ENCODE measurements around the gene MT3.
A peak's percentile ranks its signal among the peaks of the same experiment; 100 is the strongest.
"Not testable (repeated sequence)": the region's sequence is repeated elsewhere in the genome, so short reads cannot be mapped to it uniquely, and the experiment has no call there.

Gene MT3

DNA sequence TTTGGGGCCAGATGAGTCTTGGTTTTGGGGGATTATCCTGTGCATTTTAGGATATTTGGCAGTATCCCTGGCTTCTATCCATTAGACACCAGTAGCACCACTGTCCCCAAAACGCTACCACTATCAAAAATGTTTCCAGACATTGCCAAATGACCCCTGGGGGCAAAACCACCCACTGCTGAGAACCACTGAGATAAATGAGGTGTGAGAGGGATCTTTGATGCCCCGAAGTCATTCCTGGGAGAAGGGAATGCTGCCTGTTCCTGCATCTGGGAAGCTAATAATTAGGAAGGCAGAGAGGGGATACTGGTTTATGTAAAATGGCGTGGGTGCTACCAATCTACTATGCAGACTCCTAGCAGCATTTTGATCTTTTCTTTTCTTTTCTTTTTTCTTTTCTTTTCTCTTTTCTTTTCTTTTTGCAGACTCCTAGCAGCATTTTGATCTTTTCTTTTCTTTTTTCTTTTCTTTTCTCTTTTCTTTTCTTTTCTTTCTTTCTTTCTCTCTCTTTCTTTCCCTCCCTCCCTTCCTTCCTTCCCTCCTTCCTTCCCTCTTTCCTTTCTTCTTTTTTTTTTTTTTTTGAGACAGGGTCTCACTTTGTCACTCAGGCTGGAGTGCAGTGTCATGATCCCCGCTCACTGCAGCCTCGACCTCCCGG lies 8.8 kb upstream of the MT3 start:
- no peak for DNase-seq (ENCODE audit: low spot score)

DNA sequence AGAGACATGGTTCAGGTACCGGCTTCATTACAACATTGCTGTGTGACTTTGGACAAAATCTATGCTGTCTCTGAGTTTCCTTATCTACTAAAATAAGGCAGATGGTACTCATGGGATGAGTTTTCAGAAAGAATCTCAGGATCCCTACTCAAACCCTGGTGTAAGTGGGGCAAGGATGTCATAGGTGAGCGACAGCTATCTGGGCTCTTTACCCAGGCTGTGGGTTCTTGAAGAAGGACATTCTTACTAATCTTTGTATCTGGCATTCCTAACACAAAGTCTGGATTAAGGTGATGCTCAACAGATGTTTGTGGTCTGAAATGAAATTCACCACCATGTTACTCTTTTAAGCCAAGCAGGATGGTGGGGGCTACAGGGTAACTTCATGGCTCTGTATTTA lies 6.4 kb upstream of the MT3 start:
- DNase-seq (ENCODE audit: low spot score), result not testable (repeated sequence)

DNA sequence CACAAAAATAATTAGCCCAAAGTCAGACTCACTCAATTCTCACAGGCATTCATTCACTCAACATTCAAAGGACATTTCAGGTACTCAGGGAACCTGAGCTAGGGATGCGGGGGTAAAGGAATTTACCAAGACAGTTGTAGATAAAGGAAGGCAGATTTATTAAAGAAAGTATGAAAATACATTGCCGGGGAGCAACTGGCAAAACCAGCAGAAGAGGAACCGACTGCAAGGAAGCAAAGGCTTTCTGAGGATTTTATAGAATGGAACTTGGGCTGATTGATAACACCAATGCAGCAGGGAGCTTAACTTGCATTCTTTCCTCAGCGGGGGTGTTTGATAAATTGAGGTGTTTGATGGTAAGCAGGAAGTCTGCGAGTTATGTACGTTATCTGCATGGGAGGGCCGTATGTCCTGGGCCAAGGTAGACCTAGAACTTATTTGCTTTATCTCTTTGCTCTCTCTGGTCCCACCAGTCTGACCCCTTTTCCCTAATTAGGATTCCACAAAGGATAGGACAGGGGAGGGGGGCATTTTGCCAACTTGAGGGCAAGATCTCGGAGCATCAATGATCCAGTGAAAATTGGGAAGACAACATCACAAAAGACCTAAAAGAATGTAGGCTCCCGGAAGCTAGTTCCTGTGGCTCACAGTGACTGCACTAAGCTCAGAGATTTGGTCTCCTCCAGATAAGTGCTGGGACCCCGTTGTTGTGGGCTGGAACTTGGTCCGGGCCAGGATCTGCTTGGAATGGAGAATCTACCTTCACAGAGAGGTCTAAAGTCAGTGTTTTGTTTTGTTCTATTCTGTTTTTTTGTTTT lies 5.8 kb upstream of the MT3 start:
- DNase-seq (ENCODE audit: low spot score), result no peak

DNA sequence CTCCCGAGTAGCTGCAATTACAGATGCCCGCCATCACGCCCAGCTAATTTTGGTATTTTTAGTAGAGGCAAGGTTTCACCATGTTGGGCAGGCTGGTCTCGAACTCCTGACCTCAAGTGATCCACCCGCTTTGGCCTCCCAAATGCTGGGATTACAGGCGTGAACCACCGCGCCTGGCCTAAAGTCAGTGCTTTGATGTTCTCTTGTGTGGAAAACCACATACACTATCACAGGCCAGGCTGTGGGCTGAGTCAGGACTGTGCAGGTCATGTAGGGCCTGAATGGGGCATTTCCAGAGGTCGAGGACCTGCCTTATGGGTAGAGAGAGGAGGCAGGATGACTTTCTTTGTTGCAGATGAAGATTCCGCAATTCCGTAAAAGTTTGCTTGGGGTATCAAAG lies 5.1 kb upstream of the MT3 start:
- DNase-seq (ENCODE audit: low spot score), result no peak

DNA sequence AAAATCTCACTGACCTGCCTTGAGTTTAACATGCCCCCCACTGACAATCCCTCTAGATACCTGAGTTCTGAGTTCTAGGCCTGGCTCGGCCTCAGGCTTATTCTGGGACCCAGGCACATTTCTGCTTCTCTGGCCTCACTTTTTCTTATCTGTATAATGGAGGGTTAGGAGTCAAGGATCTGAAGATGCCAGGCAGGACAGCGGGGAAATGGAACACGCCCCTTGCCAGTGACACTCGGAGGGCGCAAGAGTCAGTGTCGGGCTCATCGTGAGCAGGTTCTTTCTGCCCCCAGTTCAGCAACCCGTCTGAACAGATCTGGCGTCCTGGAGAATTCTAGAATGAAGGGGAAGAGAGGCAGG lies 567 bp upstream of the MT3 start:
- DNase-seq (ENCODE audit: low spot score), result no peak

DNA sequence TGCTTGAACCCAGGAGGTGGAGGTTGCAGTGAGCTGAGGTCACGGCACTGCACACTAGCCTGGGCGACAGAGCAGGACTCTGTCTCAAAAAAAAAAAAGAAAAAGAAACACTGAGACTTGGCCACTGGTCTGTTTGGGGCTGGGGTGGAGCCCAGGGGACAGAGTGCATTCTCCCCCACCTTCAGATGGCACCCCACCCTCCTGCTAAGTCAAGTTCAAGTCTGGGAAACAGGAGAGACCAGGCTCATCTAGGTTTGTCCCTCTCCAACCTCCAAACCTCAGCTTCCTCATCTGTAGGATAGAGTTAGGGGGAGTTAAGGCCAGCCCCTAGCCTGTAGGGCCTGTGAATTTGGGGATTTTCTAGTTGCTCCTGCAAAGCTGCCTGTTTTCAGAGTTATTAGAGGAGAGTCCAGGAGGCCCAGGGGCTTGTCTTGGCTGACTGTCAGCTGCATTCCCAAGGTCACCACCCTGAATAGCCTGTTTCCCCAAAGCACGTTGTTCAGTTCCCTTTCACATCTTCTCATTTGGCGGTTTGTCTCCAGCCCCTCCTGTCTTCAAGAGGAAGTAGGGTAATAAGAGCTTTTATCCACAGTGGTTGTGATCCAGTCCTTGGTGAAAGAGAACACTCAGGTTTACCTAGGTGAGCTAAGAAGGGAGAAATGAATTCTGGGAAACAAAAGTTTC lies 2.2 kb downstream of the MT3 start:
- DNase-seq (ENCODE audit: low spot score), result peak; percentile 66

DNA sequence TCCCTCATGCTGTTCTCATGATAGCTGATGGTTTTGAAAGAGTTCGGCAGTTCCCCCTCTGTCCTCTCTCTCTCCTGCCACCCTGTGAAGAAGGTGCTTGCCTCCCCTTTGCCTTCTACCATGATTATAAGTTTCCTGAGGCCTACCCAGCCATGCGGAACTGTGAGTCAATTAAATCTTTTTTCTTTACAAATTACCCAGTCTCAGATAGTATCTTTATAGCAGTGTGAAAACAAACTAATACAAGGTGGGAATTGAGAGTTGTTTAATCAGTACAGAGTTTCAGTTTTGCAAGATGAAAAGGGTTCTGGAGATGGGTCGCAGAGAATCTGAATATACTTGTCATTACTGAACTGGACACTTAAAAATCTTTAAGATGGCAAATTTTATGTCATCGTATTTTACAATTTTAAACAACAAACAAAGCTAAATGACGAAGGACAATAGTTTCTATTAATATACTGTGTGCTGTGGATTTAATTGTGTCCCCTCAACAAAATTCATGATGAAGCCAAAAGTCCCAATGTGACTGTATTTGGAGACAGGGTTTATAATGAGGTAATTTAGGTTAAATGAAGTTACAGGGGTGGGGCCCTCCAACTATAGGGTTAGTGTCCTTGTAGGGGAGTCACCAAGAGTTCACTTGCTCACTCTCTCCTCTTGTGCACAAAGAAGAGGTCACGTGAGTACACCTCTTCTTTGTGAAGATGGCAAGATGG lies 4.4 kb downstream of the MT3 start:
- DNase-seq (ENCODE audit: low spot score), result no peak

DNA sequence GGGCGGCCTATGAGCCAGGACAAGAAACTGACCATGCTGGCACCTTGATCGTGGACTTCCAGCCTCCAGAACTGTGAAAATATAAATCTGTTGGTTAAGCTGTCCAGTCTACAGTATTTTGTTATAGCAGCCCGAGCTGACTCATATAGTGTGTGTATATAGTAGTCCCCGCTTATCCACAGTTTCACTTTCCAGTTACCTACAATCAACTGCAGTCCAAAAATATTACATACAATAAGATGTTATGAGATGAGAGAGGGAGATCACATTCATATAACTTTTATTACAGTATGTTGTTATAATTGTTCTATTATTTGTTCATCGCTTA lies 4.9 kb downstream of the MT3 start:
- DNase-seq (ENCODE audit: low spot score), result no peak

DNA sequence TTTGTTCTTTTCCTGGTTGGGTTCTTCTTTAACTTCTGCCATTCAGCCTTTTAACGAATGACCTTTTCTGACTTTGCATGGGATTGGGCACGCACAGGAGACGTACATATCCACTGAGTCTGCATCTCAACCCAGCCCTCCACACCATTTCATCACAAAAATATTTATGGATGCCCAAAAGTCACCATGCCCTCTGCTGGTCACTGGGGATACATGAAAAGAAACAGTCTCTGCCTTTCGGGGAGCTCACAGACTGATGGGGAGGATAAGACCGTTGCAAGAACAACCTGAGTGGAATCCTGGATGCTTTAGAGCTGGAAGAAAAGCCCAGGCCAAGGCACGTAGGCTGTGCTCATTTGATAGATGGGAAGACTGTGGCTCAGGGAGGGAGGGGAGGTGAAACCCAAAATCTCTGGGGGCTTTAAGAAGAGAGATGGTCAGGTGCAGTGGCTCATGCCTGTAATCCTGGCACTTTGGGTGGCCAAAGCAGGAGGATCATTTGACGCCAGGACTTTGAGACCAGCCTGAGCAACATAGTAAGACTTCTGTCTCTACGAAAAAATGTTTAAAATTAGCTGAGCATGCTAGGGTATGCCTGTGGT lies 11.2 kb downstream of the MT3 start:
- DNase-seq (ENCODE audit: low spot score), result peak; percentile 87

DNA sequence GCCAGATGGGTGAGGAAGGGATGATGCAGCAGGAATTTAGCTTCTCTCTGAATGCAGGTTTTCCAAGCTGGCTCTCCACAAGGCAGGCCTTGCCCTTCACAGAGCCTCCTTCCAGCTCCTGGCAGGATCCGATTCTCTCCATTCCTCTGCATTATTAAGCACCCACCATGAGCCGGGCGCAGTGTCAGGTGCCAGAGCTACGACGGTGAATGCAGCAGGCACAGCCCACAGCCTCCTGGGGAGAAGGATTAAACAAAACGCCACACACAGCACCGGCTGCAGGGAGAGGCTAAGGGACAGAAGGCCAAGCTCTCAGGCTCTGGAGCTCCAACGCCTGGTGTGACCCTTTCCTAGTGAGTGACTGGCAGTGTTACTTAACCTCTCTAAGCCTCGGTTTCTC lies 12.0 kb downstream of the MT3 start:
- no peak for DNase-seq (ENCODE audit: low spot score)

DNA sequence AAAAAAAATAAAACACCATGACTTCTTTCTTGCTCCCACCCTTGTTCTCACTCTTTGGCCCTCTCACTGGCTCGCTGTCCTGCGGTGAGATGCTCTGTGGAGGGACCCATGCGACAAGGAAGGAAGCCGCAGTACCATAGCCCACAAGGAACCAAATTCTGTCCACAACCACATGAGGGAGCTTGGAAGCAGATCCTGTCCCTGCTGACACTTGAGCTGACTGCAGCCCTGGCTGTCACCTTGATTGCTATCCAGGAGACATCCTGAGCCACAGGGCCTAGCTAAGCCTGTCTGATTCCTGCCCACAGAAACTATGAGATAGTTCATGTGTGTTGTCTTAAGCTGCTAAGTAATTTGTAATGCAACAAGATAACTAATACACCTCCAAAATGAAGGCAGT lies 14.3 kb downstream of the MT3 start:
- peak; percentile 77 for DNase-seq (ENCODE audit: low spot score)

DNA sequence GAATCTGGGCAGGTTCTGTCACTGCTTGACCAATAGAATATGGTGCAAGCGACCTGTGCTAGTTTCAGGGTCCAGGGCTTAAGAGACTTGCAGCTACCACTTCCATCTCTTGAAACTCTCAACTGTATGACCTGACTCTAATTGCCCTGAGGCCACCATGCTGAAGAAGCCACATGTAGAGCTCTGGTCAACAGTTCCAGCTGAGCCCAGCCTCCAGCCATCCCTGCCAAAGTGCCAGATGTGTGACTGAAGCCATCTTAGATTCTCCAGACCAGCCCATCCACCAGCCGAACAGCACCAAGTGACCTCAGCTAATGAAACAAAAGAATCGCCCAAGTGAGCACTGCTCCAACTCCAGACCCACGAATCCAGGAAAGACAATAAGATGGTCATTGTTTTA lies 15.6 kb downstream of the MT3 start:
- DNase-seq (ENCODE audit: low spot score), result no peak

DNA sequence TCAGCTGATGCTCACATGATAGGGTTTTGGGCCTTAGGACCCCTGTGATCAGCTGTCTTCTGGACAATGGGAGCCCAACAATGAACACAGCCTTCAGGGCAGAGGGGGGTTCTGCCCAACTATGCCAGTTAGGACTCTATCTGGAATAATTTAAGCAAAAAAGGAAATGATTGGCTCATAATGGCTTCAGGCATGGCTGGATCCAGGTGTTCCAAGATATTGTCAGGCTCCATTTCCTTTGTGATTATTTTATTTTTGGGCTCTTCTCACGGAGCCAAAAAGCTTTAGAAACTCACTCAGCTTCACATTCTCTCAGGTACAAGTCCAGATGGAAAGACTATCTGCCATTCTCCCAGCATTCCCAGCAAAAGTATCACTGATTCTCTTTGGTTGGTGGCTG lies 16.1 kb downstream of the MT3 start:
- no peak for DNase-seq (ENCODE audit: low spot score)

DNA sequence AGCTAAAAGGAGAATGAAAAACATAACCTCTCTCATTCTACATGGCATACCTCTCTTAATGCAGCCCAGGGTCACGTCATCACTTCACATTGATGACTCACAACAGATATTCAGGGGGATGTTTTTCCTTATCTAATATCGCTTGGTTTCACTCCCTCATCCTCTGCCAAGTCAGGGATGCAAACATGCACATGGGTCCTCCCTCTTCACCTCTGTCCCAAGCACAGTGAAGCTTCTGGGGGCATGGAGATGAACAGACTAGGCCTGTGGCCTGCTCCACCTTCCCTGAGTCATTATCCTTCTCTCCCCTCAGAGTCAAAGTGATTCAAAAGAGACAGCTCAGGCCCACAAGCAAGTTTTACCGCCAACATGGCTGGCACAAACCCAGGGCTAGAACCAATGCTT lies 16.7 kb downstream of the MT3 start:
- no peak for DNase-seq (ENCODE audit: low spot score)

DNA sequence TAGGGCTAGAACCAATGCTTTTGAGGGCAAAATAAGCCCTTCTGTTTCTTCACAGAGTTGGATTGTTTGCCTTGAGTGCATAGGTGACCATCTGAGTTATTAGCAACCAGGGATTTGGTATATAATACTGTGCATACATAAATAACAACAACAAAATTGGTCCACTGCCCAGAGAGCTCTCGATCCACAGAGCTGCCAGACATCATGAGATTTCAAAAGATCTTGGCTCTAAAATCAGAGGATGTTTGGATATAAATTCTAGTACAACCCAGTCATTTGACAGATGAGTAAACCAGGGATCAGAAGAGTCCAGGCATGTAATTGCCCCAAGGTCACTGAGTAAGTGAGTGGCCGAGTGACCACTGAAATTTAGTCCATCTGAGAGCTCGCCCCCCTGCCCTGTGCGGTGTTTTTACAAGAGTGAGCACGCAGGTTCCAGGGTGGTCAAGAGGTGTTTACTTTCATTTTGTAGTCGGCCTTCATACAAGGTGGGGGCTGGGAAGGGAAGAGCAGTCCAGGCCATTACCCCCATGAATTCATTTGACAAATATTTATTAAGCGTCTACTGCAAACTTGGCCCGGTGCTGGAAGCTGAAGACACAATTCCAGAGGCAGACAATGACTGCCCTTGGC lies 17.3 kb downstream of the MT3 start:
- peak; percentile 62 for DNase-seq (ENCODE audit: low spot score)

DNA sequence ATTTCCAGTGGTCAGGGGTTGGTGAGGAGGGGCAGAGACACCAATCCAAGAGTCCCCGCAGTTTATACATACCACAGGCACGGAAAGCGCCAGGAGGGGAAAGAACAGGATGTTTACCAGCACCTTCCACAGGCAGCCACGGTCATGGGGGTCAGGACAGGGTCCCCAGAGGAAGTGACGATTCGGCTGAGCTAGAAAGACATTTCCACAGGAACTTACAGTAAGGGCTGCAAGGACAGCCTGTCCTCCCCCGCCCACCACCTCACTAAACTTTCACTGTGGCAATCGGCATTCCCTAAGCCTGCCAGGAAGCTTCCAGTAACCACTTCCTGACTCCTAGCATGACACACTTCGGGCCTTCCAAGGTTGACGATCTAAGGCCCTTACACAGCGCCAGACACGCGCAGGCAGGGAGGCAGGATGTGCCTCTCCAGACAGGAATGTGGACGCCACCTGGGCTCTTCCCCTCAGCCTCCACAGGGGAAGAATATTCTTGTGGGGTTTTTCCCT lies 17.8 kb downstream of the MT3 start:
- DNase-seq (ENCODE audit: low spot score), result no peak

DNA sequence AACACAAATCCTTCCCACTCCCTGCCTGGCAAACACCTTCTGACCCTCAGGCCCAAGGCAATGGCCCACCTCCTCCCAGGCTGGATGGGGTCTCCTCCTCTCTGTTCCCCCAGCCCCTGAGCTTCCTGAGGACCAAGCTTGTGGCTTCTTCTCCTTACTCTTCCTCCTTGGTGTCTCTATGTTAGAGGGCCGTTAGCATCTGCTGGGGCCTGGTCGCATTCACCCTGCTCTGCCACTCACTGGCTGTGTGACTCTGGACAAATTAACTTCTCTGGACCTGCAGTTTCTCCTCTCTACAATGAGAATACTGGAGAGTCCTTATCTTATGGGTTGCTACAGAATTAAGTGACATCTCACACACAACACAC lies 18.3 kb downstream of the MT3 start:
- DNase-seq (ENCODE audit: low spot score), result no peak

DNA sequence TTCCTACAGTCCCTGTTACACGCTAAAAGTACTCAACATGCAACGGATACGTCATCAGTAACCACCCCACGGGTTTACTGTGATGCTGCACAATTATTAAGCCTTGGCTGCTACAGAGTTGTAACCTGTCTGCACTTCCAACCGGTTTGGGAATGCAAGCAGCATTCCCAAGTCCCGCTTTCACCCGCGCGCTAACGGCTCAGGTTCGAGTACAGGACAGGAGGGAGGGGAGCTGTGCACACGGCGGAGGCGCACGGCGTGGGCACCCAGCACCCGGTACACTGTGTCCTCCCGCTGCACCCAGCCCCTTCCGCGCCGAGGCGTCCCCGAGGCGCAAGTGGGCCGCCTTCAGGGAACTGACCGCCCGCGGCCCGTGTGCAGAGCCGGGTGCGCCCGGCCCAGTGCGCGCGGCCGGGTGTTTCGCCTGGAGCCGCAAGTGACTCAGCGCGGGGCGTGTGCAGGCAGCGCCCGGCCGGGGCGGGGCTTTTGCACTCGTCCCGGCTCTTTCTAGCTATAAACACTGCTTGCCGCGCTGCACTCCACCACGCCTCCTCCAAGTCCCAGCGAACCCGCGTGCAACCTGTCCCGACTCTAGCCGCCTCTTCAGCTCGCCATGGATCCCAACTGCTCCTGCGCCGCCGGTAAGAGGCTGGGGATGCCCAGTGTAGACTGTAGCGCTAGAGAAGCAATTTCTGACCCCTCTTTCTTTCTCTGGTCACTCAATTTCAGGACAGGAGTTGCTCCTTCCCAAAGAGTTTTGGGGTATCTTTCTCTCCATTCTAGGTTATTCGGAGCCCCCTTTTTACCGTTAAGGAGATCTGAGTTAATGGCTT lies 18.9 kb downstream of the MT3 start, which contains the start of gene MT2A:
TSS of gene MT2A (plus strand) at position 542 of the 833 bp plus-strand sequence. CDS start at position 614, 72 bp downstream.
- DNase-seq (ENCODE audit: low spot score), result peak; percentile 89

DNA sequence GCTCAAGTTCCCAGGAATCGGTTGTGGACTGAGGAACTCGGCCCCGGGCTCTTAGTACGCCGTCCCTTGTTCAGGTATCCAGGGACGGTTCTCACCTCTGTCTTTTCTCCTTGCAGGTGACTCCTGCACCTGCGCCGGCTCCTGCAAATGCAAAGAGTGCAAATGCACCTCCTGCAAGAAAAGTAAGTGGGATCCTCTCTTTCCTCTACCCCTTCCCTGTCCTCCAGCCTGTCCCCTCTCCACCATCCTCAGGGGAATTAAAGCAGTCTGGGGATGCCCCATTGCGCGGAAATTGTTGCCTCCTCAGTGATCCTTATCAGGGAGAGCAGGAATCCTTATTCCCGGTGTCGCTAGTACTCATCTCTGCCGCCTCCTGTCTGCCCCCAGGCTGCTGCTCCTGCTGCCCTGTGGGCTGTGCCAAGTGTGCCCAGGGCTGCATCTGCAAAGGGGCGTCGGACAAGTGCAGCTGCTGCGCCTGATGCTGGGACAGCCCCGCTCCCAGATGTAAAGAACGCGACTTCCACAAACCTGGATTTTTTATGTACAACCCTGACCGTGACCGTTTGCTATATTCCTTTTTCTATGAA lies 19.6 kb downstream of the MT3 start:
- no peak for DNase-seq (ENCODE audit: low spot score)

DNA sequence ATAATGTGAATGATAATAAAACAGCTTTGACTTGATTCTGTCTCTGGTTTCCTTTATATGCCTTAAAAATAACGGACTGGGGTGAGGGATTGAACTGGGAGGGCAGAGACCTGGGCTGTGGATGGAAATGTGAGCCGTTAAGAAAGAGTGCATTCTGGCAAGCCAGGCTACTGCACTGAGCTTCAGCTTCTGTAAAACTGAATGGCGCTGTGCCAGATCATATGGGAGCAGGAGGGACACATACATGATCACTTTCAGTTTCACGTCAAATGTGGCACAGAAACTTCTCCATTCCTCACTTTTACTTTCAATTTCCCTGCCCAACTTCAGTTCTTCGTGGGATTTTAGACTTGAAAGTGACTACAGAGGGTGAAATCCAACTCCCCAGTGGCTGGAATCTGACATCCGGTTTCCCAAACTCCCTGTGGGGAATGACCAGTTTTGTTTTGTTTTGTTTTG lies 20.2 kb downstream of the MT3 start:
- peak; percentile 89 for DNase-seq (ENCODE audit: low spot score)

All from pons (tissue), 1 donor.